K562 (cell line): ENCODE results near the gene VARS1. TPM values are rescaled to one million over a fixed set of nuclear protein-coding genes. Genes with fewer than 3 reads are reported as not detected.

ENCODE experiments used
- ATF1 ChIP-seq, 2 experiments: fragments of 450-650 bp in 1 of 2; IDR thresholded peaks; 2 replicates each; pipeline ENCODE4 v1.6.1; 2016; ENCODE audit warnings: missing compliant biosample characterization in 1 of 2, missing genetic modification characterization in 1 of 2
- MECOM ChIP-seq: fragments of 250-450 bp; sonication (Bioruptor Pico); IDR thresholded peaks from 2 replicates; pipeline ENCODE4 v1.8.0; 2022; ENCODE audit warnings: inconsistent platforms
- PHF20 ChIP-seq: fragments of 450-650 bp; IDR thresholded peaks from 2 replicates; pipeline ENCODE4 v1.6.1; 2018; ENCODE audit not compliant: partially characterized antibody
- SMAD4 ChIP-seq: fragments of 250-450 bp; sonication (Bioruptor Pico); conservative IDR thresholded peaks from 2 replicates; pipeline ENCODE4 v1.8.0; 2021; ENCODE audit warnings: inconsistent platforms, mild to moderate bottlenecking, moderate library complexity
- SNRNP70 ChIP-seq: fragments of 200-400 bp; formaldehyde crosslinking; optimal IDR thresholded peaks from 2 replicates; pipeline ENCODE3; 2017; ENCODE audit warnings: low read depth, low read length
- SRF ChIP-seq, 2 experiments: fragments of 250-450, 450-650 bp in 1 of 2; sonication (Bioruptor Pico) in 1 of 2; sonication (generic) in 1 of 2; formaldehyde crosslinking; IDR thresholded peaks; 2 replicates each; pipeline versions ENCODE4 v1.5.0 to v1.5.1; 2020 to 2022; ENCODE audit warnings: mild to moderate bottlenecking in 1 of 2, missing genetic modification reagents in 1 of 2
- THRAP3 ChIP-seq: fragments of 450-650 bp; IDR thresholded peaks from 2 replicates; pipeline ENCODE4 v1.6.1; 2016; ENCODE audit warnings: mild to moderate bottlenecking, inconsistent platforms, borderline replicate concordance
- U2AF1 ChIP-seq: fragments of 200-400 bp; formaldehyde crosslinking; optimal IDR thresholded peaks from 2 replicates; pipeline ENCODE3; 2017; ENCODE audit warnings: mild to moderate bottlenecking, low read depth, low read length, moderate library complexity
- ZKSCAN1 ChIP-seq: fragments of 150-350 bp; IDR thresholded peaks from 2 replicates; pipeline ENCODE4 v1.6.1; 2016; ENCODE audit warnings: low read depth, low read length
- ZNF583 ChIP-seq: fragments of 250-450 bp; sonication (Bioruptor Pico); IDR thresholded peaks from 2 replicates; pipeline ENCODE4 v1.4.0; 2020
- ZNF696 ChIP-seq: fragments of 250-450 bp; sonication (Bioruptor Pico); conservative IDR thresholded peaks from 2 replicates; pipeline ENCODE4 v1.4.0; 2020; ENCODE audit warnings: mild to moderate bottlenecking, moderate library complexity
- polyA plus RNA-seq, 8 experiments: library from polyadenylated mRNA; depleted of rRNA in 4 of 8; stranded (reverse) in 5 of 8; unstranded in 3 of 8; fragments of >200 nt; fragmentation: Nextera tagmentation in 2 of 8; fragmentation: Illumina TruSeq in 1 of 8; extraction: Ambion mirVana in 2 of 8; extraction: Trizol in 1 of 8; gene quantifications; 2 replicates each; pipeline versions ENCODE4 v1.2.1 to v1.2.3, GENCODE V29; 2011 to 2014; ENCODE audit warnings: inconsistent platforms in 1 of 8, missing spikeins in 1 of 8
- total RNA-seq, 7 experiments: library from RNA; depleted of rRNA in 6 of 7; stranded (reverse); fragments of >200 nt in 6 of 7; fragmentation: Illumina TruSeq in 2 of 7; extraction: Trizol in 2 of 7; gene quantifications; 2 replicates each; pipeline versions ENCODE4 v1.2.1 to v1.2.3, GENCODE V29; 2011 to 2021; ENCODE audit warnings: low replicate concordance in 1 of 7
- TF ChIP-seq, protein P1 (sequence below): fragments of 250-450 bp; sonication (Bioruptor Pico); IDR thresholded peaks from 2 replicates; pipeline ENCODE4 v1.8.0; 2022; ENCODE audit warnings: moderate library complexity, mild to moderate bottlenecking, inconsistent platforms
- TF ChIP-seq, protein P2 (sequence below): fragments of 450-650 bp; formaldehyde crosslinking; conservative IDR thresholded peaks from 2 replicates; pipeline ENCODE4 v1.4.0; 2022; ENCODE audit warnings: mild to moderate bottlenecking, missing genetic modification characterization
- TF ChIP-seq, protein P3 (sequence below), 2 experiments: fragments of 450-650 bp; formaldehyde crosslinking in 1 of 2; IDR thresholded peaks; 2 replicates each; pipeline versions ENCODE4 v1.4.0 to v1.6.1; 2014 to 2020; ENCODE audit warnings: mild to moderate bottlenecking in 2 of 2, borderline replicate concordance in 1 of 2, low read depth in 1 of 2
- TF ChIP-seq, protein P4 (sequence below): fragments of 450-650 bp; formaldehyde crosslinking; IDR thresholded peaks from 2 replicates; pipeline ENCODE4 v1.4.0; 2020; ENCODE audit warnings: mild to moderate bottlenecking, moderate library complexity

Gene VARS1
- total and polyA plus RNA-seq, 9 of the 15 experiments (the other 6 are each of a cell fraction or from before 2014, with no cell fraction given) = 2.9 to 488 (median 130) TPM

DNA sequence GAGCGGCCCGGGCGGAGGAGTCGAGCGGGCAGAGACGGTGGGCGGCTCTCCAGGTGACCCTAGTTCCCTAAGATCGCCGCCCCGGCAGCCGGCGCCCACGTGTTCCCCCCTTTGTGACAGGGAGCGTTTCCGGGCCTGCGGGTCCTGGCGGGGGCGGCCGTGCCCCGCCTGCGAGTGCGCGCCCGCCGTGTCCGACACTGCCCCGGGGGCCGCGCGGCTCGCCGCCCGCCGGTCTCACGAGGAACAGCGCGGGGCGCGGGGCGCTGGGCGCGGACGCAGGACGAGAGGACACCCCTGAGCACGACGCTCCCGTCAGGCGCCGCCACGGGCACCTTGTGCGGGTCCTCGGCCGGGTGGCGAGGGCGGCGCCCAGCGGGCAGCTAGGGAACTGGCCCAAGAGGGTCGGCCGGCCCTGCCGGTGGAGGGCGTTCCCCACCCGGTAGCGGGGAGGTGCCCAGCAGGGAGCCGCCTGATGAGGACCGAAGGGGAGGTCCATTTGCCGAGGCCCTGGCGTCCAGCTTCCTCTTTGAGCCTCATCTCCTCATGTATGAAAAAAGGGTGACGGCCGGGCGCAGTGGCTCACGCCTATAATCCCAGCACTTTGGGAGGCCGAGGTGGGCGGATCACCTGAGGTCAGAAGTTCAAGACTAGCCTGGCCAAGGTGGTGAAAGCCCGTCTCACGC lies at the start of gene VARS1 (continued):
- TF ChIP-seq, protein P1, sequence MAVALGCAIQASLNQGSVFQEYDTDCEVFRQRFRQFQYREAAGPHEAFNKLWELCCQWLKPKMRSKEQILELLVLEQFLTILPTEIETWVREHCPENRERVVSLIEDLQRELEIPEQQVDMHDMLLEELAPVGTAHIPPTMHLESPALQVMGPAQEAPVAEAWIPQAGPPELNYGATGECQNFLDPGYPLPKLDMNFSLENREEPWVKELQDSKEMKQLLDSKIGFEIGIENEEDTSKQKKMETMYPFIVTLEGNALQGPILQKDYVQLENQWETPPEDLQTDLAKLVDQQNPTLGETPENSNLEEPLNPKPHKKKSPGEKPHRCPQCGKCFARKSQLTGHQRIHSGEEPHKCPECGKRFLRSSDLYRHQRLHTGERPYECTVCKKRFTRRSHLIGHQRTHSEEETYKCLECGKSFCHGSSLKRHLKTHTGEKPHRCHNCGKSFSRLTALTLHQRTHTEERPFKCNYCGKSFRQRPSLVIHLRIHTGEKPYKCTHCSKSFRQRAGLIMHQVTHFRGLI (CRISPR knock-in tag) = no peak; the same call in 1 of the 2 replicates
- TF ChIP-seq, protein P2, sequence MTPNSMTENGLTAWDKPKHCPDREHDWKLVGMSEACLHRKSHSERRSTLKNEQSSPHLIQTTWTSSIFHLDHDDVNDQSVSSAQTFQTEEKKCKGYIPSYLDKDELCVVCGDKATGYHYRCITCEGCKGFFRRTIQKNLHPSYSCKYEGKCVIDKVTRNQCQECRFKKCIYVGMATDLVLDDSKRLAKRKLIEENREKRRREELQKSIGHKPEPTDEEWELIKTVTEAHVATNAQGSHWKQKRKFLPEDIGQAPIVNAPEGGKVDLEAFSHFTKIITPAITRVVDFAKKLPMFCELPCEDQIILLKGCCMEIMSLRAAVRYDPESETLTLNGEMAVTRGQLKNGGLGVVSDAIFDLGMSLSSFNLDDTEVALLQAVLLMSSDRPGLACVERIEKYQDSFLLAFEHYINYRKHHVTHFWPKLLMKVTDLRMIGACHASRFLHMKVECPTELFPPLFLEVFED (CRISPR knock-in tag) = no peak; the same call in 1 of the 2 replicates
- TF ChIP-seq, protein P3, sequence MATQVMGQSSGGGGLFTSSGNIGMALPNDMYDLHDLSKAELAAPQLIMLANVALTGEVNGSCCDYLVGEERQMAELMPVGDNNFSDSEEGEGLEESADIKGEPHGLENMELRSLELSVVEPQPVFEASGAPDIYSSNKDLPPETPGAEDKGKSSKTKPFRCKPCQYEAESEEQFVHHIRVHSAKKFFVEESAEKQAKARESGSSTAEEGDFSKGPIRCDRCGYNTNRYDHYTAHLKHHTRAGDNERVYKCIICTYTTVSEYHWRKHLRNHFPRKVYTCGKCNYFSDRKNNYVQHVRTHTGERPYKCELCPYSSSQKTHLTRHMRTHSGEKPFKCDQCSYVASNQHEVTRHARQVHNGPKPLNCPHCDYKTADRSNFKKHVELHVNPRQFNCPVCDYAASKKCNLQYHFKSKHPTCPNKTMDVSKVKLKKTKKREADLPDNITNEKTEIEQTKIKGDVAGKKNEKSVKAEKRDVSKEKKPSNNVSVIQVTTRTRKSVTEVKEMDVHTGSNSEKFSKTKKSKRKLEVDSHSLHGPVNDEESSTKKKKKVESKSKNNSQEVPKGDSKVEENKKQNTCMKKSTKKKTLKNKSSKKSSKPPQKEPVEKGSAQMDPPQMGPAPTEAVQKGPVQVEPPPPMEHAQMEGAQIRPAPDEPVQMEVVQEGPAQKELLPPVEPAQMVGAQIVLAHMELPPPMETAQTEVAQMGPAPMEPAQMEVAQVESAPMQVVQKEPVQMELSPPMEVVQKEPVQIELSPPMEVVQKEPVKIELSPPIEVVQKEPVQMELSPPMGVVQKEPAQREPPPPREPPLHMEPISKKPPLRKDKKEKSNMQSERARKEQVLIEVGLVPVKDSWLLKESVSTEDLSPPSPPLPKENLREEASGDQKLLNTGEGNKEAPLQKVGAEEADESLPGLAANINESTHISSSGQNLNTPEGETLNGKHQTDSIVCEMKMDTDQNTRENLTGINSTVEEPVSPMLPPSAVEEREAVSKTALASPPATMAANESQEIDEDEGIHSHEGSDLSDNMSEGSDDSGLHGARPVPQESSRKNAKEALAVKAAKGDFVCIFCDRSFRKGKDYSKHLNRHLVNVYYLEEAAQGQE (IDR thresholded peaks at IDR 0.05; ENCODE audit: borderline replicate concordance) = peak; percentile 96
- TF ChIP-seq, protein P3 (CRISPR knock-in tag; IDR thresholded peaks at IDR 0.05; ENCODE audit: low read depth) = peak; percentile 91; the same call in 1 of the 2 replicates
- TF ChIP-seq ATF1 (CRISPR knock-in tag; IDR thresholded peaks at IDR 0.05) (no peak), ATF1 (tag; IDR thresholded peaks at IDR 0.05) (peak; percentile 81), ZKSCAN1 (peak; percentile 85), ZNF583 (CRISPR knock-in tag) (peak; percentile 94), THRAP3 (no peak), MECOM (no peak; the same call in 1 of the 2 replicates), U2AF1 (peak; percentile 88), ZNF696 (no peak), SMAD4 (CRISPR knock-in tag) (peak; percentile 93), SRF (CRISPR knock-in tag; IDR thresholded peaks at IDR 0.05) (peak in 1 of 2 experiments; percentile 84; a peak in 2 of 4 replicates), PHF20 (peak; percentile 83), SNRNP70 (no peak)
- TF ChIP-seq, protein P4, sequence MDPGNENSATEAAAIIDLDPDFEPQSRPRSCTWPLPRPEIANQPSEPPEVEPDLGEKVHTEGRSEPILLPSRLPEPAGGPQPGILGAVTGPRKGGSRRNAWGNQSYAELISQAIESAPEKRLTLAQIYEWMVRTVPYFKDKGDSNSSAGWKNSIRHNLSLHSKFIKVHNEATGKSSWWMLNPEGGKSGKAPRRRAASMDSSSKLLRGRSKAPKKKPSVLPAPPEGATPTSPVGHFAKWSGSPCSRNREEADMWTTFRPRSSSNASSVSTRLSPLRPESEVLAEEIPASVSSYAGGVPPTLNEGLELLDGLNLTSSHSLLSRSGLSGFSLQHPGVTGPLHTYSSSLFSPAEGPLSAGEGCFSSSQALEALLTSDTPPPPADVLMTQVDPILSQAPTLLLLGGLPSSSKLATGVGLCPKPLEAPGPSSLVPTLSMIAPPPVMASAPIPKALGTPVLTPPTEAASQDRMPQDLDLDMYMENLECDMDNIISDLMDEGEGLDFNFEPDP (CRISPR knock-in tag) = peak; percentile 69; the same call in 1 of the 2 replicates
